Cardiac muscle cell (in vitro differentiated cells and primary cell): ENCODE measurements around the gene XPO6. TPM values are rescaled to one million over a fixed set of nuclear protein-coding genes. Genes with fewer than 3 reads are reported as not detected.
"Not testable (repeated sequence)": the region's sequence is repeated elsewhere in the genome, so short reads cannot be mapped to it uniquely, and the experiment has no call there.

Experiments used
- DNase-seq, 2 donors: peaks; one replicate each; pipeline versions ENCODE4 v3.0.0 to v3.0.0-alpha.2; 2010 to 2017; ENCODE audit warnings: low read depth in 1 of 2, low spot score in 1 of 2
- H3K27ac ChIP-seq: fragments of 200-600 bp; sonication (generic); 2 replicates; pipeline ENCODE4 v1.5.1; 2016
- H3K27me3 ChIP-seq: fragments of 200-600 bp; sonication (generic); 2 replicates; pipeline ENCODE4 v1.6.0; 2016; ENCODE audit warnings: control low read depth
- H3K36me3 ChIP-seq: fragments of 200-600 bp; sonication (generic); 2 replicates; pipeline ENCODE4 v1.5.1; 2016; ENCODE audit warnings: control low read depth
- H3K4me1 ChIP-seq: fragments of 200-600 bp; sonication (generic); 2 replicates; pipeline ENCODE4 v1.8.1; 2017; ENCODE audit warnings: low read depth, mild to moderate bottlenecking, mixed run types
- H3K4me3 ChIP-seq: fragments of 200-600 bp; sonication (generic); 2 replicates; pipeline ENCODE4 v1.5.1; 2016; ENCODE audit warnings: mild to moderate bottlenecking
- H3K9me3 ChIP-seq: fragments of 200-600 bp; sonication (generic); 2 replicates; pipeline ENCODE4 v1.5.1; 2017; ENCODE audit warnings: low read depth, mild to moderate bottlenecking, control low read depth
- CTCF ChIP-seq: IDR thresholded peaks from 2 replicates; pipeline ENCODE4 v1.5.1; 2012; ENCODE audit warnings: low read depth, mild to moderate bottlenecking, low read length
- polyA plus RNA-seq: library from polyadenylated mRNA; unstranded; fragments of >200 nt; fragmentation: Nextera tagmentation; extraction: Ambion mirVana; gene quantifications from 2 replicates; pipeline ENCODE4 v1.2.1, GENCODE V29; 2016
- total RNA-seq: library from RNA; depleted of rRNA; stranded (reverse); fragments of >200 nt; gene quantifications from 2 replicates; pipeline ENCODE4 v1.2.3, GENCODE V29; 2016

Gene XPO6
- total and polyA plus RNA-seq, 2 experiments from 2014 or later, result 34.8 to 79.8 TPM

GRCh38 chr16:28258567-28258966 is 46.8 kb upstream of the XPO6 start:
- H3K4me3 ChIP-seq, result peak overlapping the region; percentile 41
- H3K27ac ChIP-seq, result peak overlapping the region; percentile 83
- no peak for TF ChIP-seq CTCF
- H3K4me1 ChIP-seq, result peaks cover 23% of the 10 kb centered on the region
- peak; percentile 33 to 87 for DNase-seq
- no peaks in the 10 kb centered on the region for H3K27me3 ChIP-seq
- no peaks in the 10 kb centered on the region for H3K9me3 ChIP-seq
- H3K36me3 ChIP-seq, result no peaks in the 10 kb centered on the region

- TF ChIP-seq CTCF, result no peak
- no peaks in the 10 kb centered on the region for H3K9me3 ChIP-seq
- H3K27me3 ChIP-seq, result no peaks in the 10 kb centered on the region
- DNase-seq, result no peak
- H3K4me1 ChIP-seq, result peaks cover 23% of the 10 kb centered on the region
- H3K27ac ChIP-seq, result no peak overlapping the region
- H3K4me3 ChIP-seq, result no peak overlapping the region
- H3K36me3 ChIP-seq, result no peaks in the 10 kb centered on the region
Measured at GRCh38 chr16:28257256-28257655, 45.5 kb upstream of the XPO6 start.

- Histone ChIP-seq H3K4me1 (peaks cover 16% of the 10 kb centered on the region), H3K27ac (no peak overlapping the region), H3K4me3 (no peak overlapping the region), H3K36me3 (no peaks in the 10 kb centered on the region), H3K9me3 (no peaks in the 10 kb centered on the region), H3K27me3 (no peaks in the 10 kb centered on the region)
- no peak for TF ChIP-seq CTCF
- DNase-seq, result no peak
Measured at GRCh38 chr16:28255838-28256237, 44.1 kb upstream of the XPO6 start.

GRCh38 chr16:28254158-28254557 is 42.4 kb upstream of the XPO6 start:
- Histone ChIP-seq H3K27ac (no peak overlapping the region), H3K4me3 (no peak overlapping the region), H3K36me3 (no peaks in the 10 kb centered on the region), H3K27me3 (no peaks in the 10 kb centered on the region), H3K9me3 (no peaks in the 10 kb centered on the region), H3K4me1 (peaks cover 10% of the 10 kb centered on the region)
- TF ChIP-seq CTCF, result no peak
- DNase-seq, result no peak

- no peaks in the 10 kb centered on the region for H3K4me1 ChIP-seq
- no peak for TF ChIP-seq CTCF
- H3K9me3 ChIP-seq, result no peaks in the 10 kb centered on the region
Measured at GRCh38 chr16:28250999-28251398, 39.2 kb upstream of the XPO6 start.

GRCh38 chr16:28249483-28249882 is 37.7 kb upstream of the XPO6 start:
- H3K4me3 ChIP-seq, H3K9me3 ChIP-seq, H3K27ac ChIP-seq, H3K36me3 ChIP-seq, H3K4me1 ChIP-seq, H3K27me3 ChIP-seq, DNase-seq: not testable (repeated sequence)

More at GRCh38 chr16:28250999-28251398, 39.2 kb upstream of the XPO6 start:
- no peak for DNase-seq
- H3K36me3 ChIP-seq, result no peaks in the 10 kb centered on the region
- H3K27me3 ChIP-seq, result no peaks in the 10 kb centered on the region
- H3K27ac ChIP-seq, result no peak overlapping the region
- H3K4me3 ChIP-seq, result no peak overlapping the region
